ENCODE results near the gene TTC32.

The TTC32 gene

DNA sequence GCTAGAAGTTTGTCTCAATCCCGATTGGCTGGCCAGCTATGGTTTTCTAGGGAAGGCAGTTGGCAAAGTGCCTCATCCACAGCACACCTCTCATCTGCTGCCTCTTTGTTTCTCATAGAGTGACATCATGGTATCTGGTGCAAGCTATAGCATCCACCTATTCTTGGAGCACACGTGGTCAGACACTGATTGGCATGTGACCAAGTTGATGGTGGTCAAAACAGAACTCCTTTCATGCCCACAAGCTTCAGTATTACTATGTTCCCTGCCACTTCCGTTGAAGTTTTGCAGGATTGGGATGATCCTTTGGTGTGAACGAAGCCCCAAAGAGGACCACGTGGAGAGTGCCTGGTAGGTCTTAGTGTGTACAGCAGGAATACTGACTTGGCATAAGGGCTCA lies 28.8 kb downstream of the TTC32 start:
- DNase-seq = no peak

DNA sequence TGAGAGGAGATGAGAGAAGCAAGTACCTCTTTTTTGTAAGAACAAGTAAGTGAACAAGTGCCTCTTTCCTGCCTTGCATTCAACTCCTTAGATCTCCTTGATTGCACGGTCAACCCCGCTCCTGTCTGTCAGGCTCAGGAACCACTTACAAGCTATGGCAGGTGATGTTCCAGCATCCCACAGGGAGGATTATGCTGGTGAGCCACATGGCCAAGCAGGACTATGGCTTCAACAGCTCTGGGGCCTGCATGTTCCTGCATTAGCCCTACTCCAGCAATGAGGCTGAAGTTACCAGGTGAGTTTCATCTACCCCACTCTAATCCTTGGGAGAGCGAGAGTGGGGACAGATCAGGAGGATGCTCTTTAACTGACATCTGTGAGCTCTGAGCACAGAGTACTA lies 29.5 kb downstream of the TTC32 start:
- no peak for DNase-seq

DNA sequence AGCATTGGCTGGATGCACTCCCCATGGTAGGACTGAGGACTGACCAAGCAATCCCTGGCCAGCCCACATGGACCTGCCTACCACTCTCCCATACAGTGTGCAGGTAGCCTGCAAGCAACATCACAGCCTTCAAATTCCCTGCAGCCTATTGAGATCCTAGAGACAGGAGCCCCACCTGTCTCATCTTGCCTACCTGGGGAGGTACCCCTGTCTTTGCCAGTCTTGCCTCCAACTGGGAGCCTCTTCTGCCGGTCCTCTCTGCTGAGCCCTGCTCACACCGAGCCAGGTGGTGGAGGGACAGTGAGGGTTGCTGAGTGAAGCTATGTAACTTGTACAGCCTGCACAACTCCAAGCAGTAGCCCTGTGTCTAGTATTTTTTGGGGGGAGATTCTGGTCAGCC lies 29.9 kb downstream of the TTC32 start:
- no peak for DNase-seq

DNA sequence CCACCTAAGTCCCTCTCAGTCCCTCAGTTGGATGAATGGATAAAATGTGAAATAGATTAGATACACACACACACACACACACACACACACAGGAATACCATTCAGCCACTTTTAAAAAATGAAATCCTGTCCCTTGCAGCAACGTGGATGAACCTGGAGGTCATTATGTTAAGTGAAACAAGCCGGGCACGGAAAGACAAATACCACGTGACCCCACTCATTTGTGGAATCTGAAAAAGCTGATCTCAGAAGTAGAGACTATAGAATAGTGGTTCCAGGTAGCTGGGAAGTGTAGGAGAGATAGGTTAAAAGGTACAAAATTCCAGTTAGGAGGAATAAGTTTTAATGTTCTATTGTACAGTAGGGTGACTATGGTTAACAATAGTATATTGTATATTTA lies 31.0 kb downstream of the TTC32 start:
- DNase-seq = no peak

DNA sequence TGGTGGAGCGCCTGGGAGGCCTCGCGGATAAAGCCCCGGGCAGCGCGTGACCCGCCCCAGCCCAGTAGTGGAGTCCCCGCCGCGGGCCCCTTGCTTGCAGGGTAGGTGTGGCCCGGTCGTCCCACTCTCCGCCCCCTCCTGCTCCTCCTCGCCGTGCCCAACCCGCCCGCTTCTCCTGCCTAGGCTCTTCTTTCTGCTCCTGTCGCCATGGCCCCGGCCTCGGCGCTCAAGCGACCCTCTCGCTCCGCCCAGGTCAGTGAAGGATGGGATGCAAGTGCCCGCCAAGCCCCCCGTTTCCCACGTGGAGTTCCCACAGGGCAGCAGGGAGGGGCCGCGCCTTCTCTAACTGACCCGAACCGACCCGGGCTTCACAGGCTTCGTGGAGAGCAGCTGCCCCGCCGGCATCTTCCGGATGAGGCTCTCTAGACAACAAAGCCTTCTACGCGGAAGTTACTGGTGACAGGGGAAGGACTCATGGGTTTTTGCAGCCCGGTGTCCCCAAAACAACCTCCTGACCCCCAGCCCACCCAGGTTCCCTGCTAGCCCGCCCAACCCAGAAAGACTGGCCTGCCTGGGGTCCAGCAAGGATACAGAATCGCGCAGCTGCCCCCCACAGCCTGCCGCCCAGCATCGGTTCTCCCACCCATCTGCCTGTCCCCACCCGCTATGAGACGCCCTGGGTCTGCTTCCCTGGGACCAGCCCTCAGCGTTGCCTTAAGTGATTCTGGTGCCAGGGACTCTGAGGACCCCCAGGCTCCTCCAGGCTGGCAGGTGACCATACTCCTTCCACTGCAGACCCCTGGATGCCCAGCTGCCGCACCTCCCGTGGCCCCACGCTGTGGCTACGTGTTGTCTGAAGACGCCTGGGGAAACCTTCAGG lies 32.8 kb downstream of the TTC32 start:
- DNase-seq = no peak

DNA sequence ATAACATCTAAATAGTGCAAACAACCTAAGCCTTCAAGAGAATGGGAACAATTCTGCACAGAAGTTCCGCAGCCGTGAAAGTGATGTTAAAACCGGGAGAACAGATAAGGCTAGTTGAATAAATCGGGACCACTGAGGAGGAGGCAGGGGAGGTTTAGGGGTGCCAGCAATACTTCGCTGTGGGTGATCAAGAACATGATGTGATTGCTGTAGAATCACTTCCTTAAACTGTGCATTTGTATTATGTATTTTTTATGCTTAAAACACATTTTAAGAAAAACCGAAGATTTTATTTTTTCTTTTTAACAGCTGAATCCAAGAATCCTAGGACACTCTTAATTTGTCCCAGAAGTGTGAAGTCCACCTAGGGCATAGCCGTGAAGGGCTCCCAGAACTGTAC lies 33.6 kb downstream of the TTC32 start:
- DNase-seq = no peak

DNA sequence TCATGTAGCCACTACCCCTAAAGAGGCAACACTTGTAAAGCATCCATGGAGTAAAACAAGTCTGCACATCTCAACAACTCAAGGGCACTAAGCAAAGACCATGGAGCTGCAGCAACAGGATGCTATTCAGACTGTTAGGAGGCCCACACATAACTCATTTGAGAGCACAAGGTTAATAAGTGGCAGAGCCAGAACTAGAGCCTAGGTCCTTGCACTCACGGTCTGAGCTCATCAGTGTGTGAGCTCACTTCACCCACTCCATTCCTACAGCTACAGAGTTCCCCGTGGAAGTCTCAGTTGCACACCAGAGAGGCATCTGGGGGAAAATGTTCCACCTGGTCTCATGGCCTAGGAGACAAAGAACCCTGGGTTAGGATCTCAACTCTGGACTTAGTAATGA lies 35.0 kb downstream of the TTC32 start:
- peak; percentile 39 for DNase-seq

DNA sequence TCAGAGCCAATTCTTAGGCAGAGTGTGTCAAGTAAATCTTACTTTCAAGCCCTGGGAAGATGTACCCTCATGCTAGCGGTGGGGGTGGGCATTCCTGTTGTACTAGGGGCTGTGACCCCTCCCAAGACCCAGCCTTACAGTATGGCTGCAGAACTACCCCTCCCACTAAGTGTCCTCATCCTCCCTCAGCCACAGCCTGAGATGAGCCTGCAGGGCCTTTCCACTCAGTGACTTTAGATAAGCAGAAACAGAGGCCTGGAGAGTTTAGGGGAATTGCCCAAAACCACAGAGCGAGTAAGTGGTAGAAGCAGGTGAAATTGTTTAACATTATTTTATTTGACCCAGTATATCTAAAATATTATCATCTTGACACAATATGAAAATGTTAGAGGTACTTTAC lies 36.6 kb downstream of the TTC32 start:
- no peak for DNase-seq

DNA sequence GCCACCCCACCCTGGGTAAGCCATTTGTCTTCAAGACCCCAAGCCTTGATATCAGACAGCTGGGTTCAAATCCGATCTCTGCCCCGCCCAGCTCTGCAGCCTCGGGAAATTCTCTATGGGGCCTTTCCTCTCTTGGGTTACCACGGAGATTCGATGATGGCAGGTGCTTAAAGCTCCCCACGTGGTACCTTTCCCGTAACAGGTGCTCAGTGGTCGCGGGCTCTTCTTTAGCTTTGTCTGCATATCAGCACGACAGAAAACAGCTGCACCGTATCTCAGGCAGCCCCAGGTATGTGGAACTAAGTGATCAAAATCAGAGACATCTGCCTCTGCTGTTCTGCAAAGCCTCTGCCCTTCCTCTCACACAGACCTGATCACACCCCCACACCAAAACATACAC lies 37.4 kb downstream of the TTC32 start:
- no peak for DNase-seq

DNA sequence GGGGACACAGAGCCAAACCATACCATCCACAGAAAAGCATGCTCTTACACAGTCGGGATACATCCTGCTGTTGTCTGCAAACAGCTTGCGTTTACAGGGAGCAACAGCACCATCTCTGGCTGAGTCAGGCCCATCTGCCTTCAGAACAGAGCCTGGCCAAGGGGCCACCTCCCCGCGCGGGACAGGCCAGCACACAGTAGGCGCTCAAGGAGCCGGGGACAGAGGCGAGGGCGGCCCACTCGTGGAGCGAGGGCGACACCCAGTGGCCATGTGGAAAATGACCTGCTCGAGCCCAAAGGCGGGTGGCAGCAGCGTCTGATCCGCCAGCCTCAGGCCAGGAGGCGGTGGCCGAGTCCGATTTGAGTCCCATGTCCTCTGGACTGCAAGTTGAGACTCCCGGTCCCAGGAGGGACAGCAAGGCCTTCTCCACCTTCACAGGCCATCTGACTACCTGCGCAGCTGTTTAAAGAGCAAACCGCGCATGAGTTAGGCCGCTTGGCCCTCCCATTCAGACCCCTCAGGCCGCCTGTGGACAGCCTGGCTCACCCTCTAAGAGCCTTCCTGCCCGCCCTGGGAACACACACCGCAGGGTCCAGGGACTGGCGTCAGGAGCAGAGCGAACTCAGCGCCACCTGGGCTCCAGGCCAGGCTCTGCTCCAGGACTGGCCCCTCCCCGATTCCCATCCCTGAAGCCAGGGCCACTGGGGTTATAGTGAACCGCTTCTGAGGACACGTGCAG lies 38.3 kb downstream of the TTC32 start:
- no peak for DNase-seq

DNA sequence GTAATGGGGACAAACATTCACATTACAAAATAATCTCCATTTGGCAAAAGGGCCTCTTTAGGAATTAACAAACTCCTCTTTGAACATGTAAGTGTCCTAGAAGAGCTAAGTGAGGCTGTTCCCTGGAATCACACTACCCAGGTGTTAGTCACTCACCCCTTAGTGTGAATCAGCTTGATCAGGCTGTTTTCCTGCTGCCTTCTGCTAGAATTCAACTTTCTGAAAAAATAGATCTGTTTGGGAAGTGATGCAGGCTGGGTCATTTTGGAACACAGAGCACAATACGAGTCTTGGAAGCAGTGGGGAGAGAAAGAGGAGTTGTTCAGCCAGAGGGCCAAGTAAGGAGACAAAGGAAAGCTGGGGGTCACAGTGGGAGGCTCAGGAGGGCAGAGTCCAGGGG lies 40.0 kb downstream of the TTC32 start:
- DNase-seq = no peak

DNA sequence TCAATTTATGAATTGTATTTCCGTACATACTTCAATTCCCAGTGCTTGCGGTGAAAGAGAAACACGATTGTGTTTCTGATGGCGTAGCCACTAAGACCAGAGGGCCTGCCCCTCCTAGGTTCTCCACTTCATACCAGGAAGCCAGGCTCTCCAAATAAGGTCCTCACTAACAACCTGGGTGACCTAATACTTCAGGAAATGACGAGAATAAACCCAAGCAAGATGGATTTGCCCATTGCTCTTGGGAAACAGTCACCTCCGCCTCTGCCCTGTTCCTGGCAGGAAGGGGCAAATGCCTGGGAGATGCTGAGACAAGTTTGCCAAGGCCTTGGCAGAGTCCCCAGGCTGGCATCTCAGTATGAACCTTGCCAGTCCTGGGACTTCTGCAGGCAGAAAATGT lies 41.8 kb downstream of the TTC32 start:
- DNase-seq = no peak

DNA sequence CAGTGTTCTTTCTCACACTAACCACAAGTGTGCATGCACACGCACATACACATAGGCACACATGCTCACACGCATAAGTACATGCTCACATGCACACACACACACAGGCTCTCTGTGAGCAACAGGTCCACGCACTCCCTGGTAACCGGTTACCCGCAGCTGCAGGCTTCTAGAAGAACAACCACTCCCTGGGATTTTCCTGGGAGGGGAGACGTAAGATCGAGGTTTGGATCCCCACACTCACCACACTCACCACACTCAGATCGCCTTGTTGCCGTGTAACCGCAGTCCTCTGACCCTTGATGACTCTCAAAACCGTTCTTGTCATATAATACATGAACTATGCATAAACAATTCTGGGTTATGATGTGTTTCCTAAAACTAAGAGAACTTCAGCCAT lies 42.2 kb downstream of the TTC32 start:
- no peak for DNase-seq

DNA sequence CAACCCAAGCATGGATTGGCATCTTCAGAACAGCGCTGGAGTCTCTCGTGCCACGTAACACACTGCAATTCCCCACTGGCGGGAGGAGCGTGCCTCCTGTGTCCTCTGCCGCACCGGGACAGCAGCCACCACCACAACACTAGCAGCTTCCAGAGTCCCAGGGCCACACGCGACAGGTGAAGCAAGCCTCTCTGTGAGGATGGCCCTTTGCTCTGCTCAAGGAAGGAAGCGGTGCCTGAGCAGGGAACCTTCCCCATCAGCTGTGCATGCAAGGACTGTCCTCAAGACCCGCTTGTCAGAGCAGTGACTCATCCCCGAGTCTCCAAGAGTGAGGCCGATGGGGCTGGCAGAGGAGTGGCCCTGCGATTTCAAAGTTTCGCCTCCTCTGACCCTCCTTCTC lies 44.0 kb downstream of the TTC32 start:
- DNase-seq = no peak

DNA sequence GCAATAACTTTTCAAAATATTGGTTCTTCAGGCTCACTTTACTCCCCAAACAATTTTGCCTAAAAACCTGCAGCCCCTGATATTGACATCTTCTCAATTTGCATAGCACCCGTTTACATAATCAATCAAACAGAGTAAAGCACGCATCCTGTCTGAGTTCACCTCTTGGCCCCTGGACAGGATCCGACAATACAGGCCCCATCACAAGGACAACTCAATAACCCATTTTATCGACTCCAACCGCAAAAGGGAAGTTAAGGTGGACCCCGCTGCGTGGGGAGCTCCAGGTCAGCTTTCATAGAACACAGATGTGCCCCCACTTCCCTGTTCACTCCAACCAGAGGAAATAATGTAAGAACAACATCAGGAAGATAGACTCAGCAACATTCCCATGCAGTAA lies 44.7 kb downstream of the TTC32 start:
- DNase-seq = no peak

DNA sequence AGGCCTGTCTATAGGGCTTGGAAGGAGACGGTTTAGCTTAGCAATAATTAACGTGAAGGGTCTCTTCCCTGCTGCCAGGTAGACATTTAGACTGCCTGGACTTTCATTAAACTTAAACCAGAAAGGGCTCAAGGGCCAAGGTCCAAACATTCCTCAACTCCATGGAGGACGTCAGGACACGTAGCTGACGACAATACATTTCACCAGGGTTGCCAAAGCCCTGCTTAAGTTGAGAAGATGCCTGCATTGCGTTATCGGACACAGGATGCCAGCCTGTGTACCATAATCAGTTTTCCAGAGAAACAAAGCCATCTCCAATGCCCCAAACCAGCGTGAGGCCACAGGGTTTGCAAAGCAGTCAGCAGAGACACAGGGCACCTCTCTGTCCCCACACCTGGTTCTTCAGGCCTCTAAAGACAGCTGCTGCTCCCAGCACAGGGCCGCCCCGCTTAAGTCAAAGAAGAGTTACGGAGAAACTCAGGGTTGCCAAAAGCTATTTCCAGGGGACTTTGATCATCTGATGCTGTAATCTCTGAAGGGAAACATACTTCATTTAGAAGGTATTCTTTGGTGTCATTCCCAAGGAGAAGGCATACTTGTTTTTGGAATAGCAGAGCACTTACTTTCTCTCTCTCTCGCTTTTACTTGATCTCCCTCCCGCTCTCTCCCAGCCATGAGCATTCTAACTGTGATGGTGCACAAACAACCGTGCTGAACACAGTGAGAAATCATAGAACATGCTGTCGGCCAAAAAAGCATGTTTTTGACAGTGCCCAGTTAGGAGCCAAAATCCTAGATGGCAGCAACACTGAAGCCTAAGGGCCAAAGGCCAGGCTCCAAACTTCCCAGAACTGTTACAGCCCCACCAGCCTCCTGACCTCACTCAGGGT lies 46.0 kb downstream of the TTC32 start:
- no peak for DNase-seq

DNA sequence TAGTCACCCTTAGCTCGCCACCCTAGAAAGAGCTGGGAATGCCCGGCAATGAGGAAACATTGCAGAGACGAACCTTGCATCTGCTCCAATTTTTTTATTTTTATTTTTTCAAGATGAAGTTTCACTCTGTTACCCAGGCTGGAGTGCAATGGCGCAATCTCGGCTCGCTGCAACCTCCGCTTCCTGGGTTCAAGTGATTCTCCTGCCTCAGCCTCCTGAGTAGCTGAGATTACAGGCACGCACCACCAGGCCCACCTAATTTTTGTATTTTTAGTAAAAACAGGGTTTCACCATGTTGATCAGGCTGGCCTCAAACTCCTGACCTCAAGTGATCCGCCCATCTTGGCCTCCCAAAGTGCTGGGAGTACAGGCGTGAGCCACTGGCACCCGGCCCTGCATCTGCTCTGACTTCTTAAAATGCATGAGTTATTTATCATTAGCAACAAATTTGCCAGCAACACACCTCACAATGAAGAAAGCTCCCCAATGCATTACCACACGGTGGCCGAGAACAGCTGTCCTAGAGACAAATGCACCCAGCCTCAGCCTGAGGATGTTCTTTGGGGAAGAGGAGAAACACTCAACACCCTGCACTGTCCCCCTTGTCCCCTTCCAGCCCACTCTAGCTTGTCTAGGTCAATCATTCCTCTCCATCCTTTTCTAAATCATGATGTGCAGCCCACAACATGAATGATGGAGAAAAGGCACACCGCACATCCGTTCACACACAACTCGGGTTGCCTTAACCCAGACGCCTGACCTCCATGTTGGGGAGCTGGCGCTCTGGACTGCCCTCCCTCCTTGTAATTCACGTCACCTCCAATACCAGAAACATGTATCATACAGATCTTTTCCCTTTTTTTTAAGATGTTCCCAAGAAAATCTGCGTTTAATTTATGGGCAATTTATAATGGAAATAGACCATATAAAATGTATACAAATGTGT lies 46.9 kb downstream of the TTC32 start:
- DNase-seq = no peak

DNA sequence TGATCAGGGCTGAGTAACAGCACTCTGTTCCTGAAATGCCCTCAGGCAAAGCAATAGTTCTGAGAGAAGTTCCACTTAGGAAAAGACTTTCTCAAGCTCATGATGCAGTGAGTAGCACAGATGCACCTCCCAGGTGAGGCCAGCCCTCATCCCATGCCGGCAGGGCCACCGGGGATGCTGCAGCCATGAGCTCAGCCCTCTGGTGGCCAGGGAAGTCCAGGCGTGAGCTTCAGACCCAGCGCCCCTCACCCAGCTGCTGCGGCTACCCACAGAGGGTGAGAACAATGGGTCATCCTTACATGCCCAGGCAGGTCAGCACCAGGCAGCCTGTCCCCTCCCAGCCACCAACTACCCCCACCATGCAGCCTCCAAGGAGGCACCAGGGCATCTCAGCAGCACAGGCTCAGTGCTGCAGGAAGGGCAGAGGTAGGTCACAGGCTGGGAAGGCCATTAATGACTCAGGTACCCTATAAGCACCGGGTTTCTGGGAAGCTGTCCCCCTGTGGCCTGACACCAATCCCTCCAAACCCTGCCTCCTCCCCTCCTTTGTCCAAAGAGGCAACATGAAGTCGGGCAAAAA lies 50.6 kb downstream of the TTC32 start:
- no peak for DNase-seq

DNA sequence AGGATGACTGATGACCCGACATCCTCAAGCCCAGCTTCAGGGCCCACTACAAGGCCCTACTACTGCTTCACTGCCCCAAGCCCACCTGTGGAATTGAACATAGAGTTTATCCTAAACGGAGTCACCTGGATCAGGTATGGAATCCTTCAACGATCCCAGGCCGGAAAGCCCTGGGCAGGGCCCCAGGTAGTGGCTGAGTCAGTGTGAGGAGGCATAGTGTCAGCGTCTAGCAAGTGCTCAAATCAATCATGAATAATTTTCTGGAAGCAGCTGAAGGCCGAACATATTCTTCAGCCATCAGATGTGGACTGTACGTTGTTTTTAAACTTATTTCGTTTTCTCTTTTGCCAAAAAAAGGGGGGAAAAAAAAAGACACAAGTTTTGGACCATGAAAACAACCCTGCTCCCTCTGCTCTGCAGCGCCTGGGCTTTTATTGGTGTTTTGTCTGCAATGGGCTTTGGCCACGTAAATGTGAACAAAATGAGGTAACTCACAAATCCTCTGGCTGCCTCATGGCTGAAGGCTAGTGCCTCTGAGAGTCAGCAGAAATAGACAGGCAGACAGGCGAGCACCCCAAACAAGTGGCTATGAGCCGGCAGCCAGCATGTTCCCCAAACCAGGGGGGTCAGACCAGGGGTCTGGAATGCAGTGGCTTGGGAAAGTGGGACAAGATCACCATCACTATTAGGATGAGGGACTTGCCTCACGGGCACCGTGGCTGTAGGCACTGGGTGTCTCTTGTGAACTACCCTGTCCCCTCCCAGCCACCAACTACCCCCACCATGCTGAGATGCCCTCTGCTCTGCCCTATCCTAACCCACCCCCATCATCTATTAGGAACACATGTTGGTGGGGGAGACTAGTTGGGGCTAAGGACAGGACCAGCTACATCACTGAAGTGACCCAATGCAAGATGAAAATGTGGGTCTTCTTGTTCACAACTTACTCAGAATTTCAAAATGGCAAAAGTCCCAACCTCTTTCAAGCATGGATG lies 51.4 kb downstream of the TTC32 start:
- no peak for DNase-seq

DNA sequence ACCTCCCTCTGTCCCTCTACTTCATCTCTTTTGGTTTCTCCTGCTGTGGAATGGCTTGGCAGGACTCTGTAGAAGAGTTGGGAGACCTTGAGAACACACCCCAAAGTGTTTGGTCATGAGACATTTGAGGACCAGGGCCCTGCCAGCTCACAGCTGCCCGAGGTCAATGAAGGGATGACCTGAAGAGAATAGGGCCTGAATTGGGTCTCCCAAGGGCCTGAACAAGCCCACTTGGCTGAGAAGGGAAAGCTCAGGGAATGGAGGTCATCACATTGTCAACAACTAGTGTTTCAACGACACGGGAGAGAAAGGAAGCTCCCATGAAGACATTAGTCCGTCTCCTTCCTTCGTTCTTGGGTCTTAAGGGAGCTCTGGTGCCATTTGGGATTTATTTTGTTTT lies 52.8 kb downstream of the TTC32 start:
- DNase-seq = no peak
